Neural progenitor cell (in vitro differentiated cells): ENCODE measurements around the gene SEMA3D.

Experiments used
- EZH2 ChIP-seq: fragments of 200-600 bp; sonication (generic); IDR thresholded peaks from 2 replicates; pipeline ENCODE4 v1.6.1; 2017; ENCODE audit warnings: antibody characterized with exemption, mild to moderate bottlenecking, moderate library complexity
- TF ChIP-seq, protein P1 (sequence below): fragments of 200-600 bp; sonication (generic); IDR thresholded peaks from 2 replicates; pipeline ENCODE4 v1.5.1; 2017; ENCODE audit warnings: antibody characterized with exemption, mild to moderate bottlenecking

DNA sequence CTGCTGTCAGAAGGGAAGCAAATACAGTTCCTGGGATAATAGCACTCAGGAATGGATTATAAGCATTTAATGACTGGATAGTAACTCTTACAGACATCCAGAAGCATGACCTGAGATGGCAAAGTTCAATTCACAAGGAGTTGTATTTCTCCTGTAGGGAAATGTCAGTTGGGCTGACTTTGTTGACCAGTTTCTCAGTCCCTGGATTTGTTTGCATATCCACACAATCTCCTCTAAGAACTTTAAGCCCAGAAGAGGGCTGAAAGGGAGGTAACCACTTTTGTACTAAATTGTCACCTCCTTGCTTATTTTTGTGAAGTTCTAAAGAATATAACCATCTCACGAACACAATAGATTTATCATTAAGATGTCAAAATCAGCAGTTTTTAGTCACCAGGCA lies 140.3 kb downstream of the SEMA3D start:
- TF ChIP-seq, protein P1, sequence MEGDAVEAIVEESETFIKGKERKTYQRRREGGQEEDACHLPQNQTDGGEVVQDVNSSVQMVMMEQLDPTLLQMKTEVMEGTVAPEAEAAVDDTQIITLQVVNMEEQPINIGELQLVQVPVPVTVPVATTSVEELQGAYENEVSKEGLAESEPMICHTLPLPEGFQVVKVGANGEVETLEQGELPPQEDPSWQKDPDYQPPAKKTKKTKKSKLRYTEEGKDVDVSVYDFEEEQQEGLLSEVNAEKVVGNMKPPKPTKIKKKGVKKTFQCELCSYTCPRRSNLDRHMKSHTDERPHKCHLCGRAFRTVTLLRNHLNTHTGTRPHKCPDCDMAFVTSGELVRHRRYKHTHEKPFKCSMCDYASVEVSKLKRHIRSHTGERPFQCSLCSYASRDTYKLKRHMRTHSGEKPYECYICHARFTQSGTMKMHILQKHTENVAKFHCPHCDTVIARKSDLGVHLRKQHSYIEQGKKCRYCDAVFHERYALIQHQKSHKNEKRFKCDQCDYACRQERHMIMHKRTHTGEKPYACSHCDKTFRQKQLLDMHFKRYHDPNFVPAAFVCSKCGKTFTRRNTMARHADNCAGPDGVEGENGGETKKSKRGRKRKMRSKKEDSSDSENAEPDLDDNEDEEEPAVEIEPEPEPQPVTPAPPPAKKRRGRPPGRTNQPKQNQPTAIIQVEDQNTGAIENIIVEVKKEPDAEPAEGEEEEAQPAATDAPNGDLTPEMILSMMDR: no peak
- TF ChIP-seq EZH2: no peak
